ENCODE measurements around the gene BANP.

- TF ChIP-seq CTCF (IDR thresholded peaks at IDR 0.05) (no peak), EP300 (IDR thresholded peaks at IDR 0.05) (no peak), POLR2A (IDR thresholded peaks at IDR 0.05; ENCODE audit: low read depth) (no peak), POLR2AphosphoS5 (IDR thresholded peaks at IDR 0.05) (no peak)
Observed at GRCh38 chr16:87960296-87960695, 9.1 kb downstream of the BANP start.

Measured in esophagus muscularis mucosa (tissue), 4 donors.